K562 (cell line): ENCODE data around the gene TUBB2A. TPM values are rescaled to one million over a fixed set of nuclear protein-coding genes. Genes with fewer than 3 reads are reported as not detected.
A peak's percentile ranks its signal among the peaks of the same experiment; 100 is the strongest.

Experiments used
- BCOR ChIP-seq: fragments of 450-650 bp; IDR thresholded peaks from 2 replicates; pipeline ENCODE4 v1.6.1; 2016
- C11orf30 ChIP-seq: fragments of 450-650 bp; IDR thresholded peaks from 2 replicates; pipeline ENCODE4 v1.6.1; 2016; ENCODE audit warnings: low read depth, mild to moderate bottlenecking
- CC2D1A ChIP-seq: fragments of 450-650 bp; IDR thresholded peaks from 2 replicates; pipeline ENCODE4 v1.6.1; 2017; ENCODE audit warnings: mild to moderate bottlenecking
- CCNT2 ChIP-seq: IDR thresholded peaks from 2 replicates; pipeline ENCODE4 v1.6.1; 2011; ENCODE audit warnings: borderline replicate concordance, low read depth, mild to moderate bottlenecking, moderate library complexity, mixed read lengths, low read length; ENCODE audit not compliant: insufficient read length; ENCODE audit errors: extremely low read depth
- CEBPG ChIP-seq, 3 experiments: fragments of 200-800 bp in 1 of 3; sonication (Bioruptor generic) in 1 of 3; sonication (generic) in 1 of 3; formaldehyde crosslinking in 1 of 3; IDR thresholded peaks in 2 of 3; conservative IDR thresholded peaks in 1 of 3; 2 replicates each; pipeline versions ENCODE4 v1.6.1 to v1.8.0; 2016 to 2022; ENCODE audit warnings: missing compliant biosample characterization in 2 of 3, missing genetic modification characterization in 2 of 3, mild to moderate bottlenecking in 1 of 3, missing genetic modification reagents in 1 of 3
- EHMT2 ChIP-seq: fragments of 450-650 bp; IDR thresholded peaks from 2 replicates; pipeline ENCODE4 v1.6.1; 2018; ENCODE audit warnings: antibody characterized with exemption
- FOXA3 ChIP-seq, 2 experiments: fragments of 450-650 bp in 1 of 2; sonication (generic) in 1 of 2; formaldehyde crosslinking; IDR thresholded peaks in 1 of 2; conservative IDR thresholded peaks in 1 of 2; 2 replicates each; pipeline versions ENCODE4 v1.4.0 to v1.8.0; 2020 to 2022; ENCODE audit warnings: mild to moderate bottlenecking in 2 of 2, missing genetic modification reagents in 1 of 2
- GATAD2A ChIP-seq: fragments of 450-650 bp; IDR thresholded peaks from 2 replicates; pipeline ENCODE4 v1.6.1; 2017
- HDAC6 ChIP-seq: IDR thresholded peaks from 2 replicates; pipeline ENCODE4 v1.6.1; 2012; ENCODE audit warnings: low read depth, mild to moderate bottlenecking, control low read depth, inconsistent platforms, low read length, moderate library complexity
- JUNB ChIP-seq: fragments of 450-650 bp; formaldehyde crosslinking; conservative IDR thresholded peaks from 2 replicates; pipeline ENCODE4 v1.4.0; 2020; ENCODE audit warnings: mild to moderate bottlenecking
- MED1 ChIP-seq: sonication (generic); formaldehyde crosslinking; IDR thresholded peaks from 2 replicates; pipeline ENCODE4 v1.8.1; 2023; ENCODE audit warnings: missing genetic modification reagents, borderline replicate concordance
- MXI1 ChIP-seq: IDR thresholded peaks from 2 replicates; pipeline ENCODE4 v1.6.1; 2011; ENCODE audit warnings: low read depth, mild to moderate bottlenecking, improper control_type of control experiment, low read length
- NFIX ChIP-seq: fragments of 250-450 bp; sonication (Bioruptor Pico); IDR thresholded peaks from 2 replicates; pipeline ENCODE4 v1.4.0; 2020; ENCODE audit warnings: low read depth, mild to moderate bottlenecking, moderate library complexity
- PHF21A ChIP-seq: fragments of 450-650 bp; IDR thresholded peaks from 2 replicates; pipeline ENCODE4 v1.6.1; 2017; ENCODE audit warnings: low read depth, borderline replicate concordance
- PREB ChIP-seq: sonication (generic); formaldehyde crosslinking; IDR thresholded peaks from 2 replicates; pipeline ENCODE4 v1.8.1; 2023; ENCODE audit warnings: mild to moderate bottlenecking, missing genetic modification reagents
- RHOXF2B ChIP-seq: fragments of 250-450 bp; sonication (Bioruptor Pico); conservative IDR thresholded peaks from 2 replicates; pipeline ENCODE4 v1.5.1; 2021
- SMAD4 ChIP-seq: fragments of 250-450 bp; sonication (Bioruptor Pico); conservative IDR thresholded peaks from 2 replicates; pipeline ENCODE4 v1.8.0; 2021; ENCODE audit warnings: inconsistent platforms, mild to moderate bottlenecking, moderate library complexity
- SMARCA4 ChIP-seq: fragments of 450-650 bp; IDR thresholded peaks from 2 replicates; pipeline ENCODE4 v1.6.1; 2016
- SMARCC2 ChIP-seq: fragments of 450-650 bp; IDR thresholded peaks from 2 replicates; pipeline ENCODE4 v1.6.1; 2017; ENCODE audit warnings: antibody characterized with exemption, moderate library complexity, mild to moderate bottlenecking, low read depth
- TAF15 ChIP-seq: fragments of 200-400 bp; formaldehyde crosslinking; IDR thresholded peaks from 2 replicates; pipeline ENCODE4 v1.6.1; 2017; ENCODE audit warnings: mild to moderate bottlenecking, low read depth, low read length, moderate library complexity
- TARDBP ChIP-seq: fragments of 450-650 bp; IDR thresholded peaks from 2 replicates; pipeline ENCODE4 v1.6.1; 2016
- ZFP36 ChIP-seq: fragments of 150-350 bp; IDR thresholded peaks from 2 replicates; pipeline ENCODE4 v1.6.1; 2018; ENCODE audit warnings: low read length, low read depth; ENCODE audit not compliant: partially characterized antibody
- ZNF311 ChIP-seq: fragments of 250-450 bp; sonication (Bioruptor Pico); IDR thresholded peaks from 2 replicates; pipeline ENCODE4 v1.4.0; 2020; ENCODE audit warnings: mild to moderate bottlenecking, moderate library complexity
- ZNF347 ChIP-seq: fragments of 450-650 bp; formaldehyde crosslinking; IDR thresholded peaks from 2 replicates; pipeline ENCODE4 v1.4.0; 2020; ENCODE audit warnings: low read depth, mild to moderate bottlenecking, moderate library complexity
- ZNF444 ChIP-seq: fragments of 250-450 bp; sonication (Bioruptor Pico); IDR thresholded peaks from 2 replicates; pipeline ENCODE4 v1.4.0; 2020; ENCODE audit warnings: mild to moderate bottlenecking, moderate library complexity
- ZNF655 ChIP-seq: fragments of 250-450 bp; sonication (Bioruptor Pico); IDR thresholded peaks from 2 replicates; pipeline ENCODE4 v1.5.0; 2021
- ZNF766 ChIP-seq: fragments of 200-800 bp; sonication (Bioruptor generic); conservative IDR thresholded peaks from 2 replicates; pipeline ENCODE4 v1.6.1; 2016; ENCODE audit warnings: missing genetic modification characterization, missing compliant biosample characterization
- polyA plus RNA-seq, 8 experiments: library from polyadenylated mRNA; depleted of rRNA in 4 of 8; stranded (reverse) in 5 of 8; unstranded in 3 of 8; fragments of >200 nt; fragmentation: Nextera tagmentation in 2 of 8; fragmentation: Illumina TruSeq in 1 of 8; extraction: Ambion mirVana in 2 of 8; extraction: Trizol in 1 of 8; gene quantifications; 2 replicates each; pipeline versions ENCODE4 v1.2.1 to v1.2.3, GENCODE V29; 2011 to 2014; ENCODE audit warnings: inconsistent platforms in 1 of 8, missing spikeins in 1 of 8
- total RNA-seq, 7 experiments: library from RNA; depleted of rRNA in 6 of 7; stranded (reverse); fragments of >200 nt in 6 of 7; fragmentation: Illumina TruSeq in 2 of 7; extraction: Trizol in 2 of 7; gene quantifications; 2 replicates each; pipeline versions ENCODE4 v1.2.1 to v1.2.3, GENCODE V29; 2011 to 2021; ENCODE audit warnings: low replicate concordance in 1 of 7

TUBB2A gene
- total and polyA plus RNA-seq, 9 of the 15 experiments (the other 6 are each of a cell fraction or from before 2014, with no cell fraction given): 3.6 to 92.1 (median 45.6) TPM

GRCh38 chr6:3159805-3160781 lies 2.7 kb upstream of the TUBB2A start (continued):
- 0 out of 2 replicates have a peak, but pooled peaks have one; percentile 39 for TF ChIP-seq BCOR
- no peak for TF ChIP-seq C11orf30
- no peak for TF ChIP-seq FOXA3 (CRISPR knock-in tag; conservative IDR thresholded peaks at IDR 0.05 in 1 of 2, IDR thresholded peaks at IDR 0.05 in 1 of 2)
- TF ChIP-seq SMAD4: peak; percentile 45; the same call in 1 of the 2 replicates
- TF ChIP-seq TARDBP: 0 out of 2 replicates have a peak, but pooled peaks have one; percentile 29
- TF ChIP-seq NFIX (CRISPR knock-in tag): no peak
- no peak for TF ChIP-seq JUNB (CRISPR knock-in tag)
- TF ChIP-seq ZNF766: no peak
- peak; percentile 89 for TF ChIP-seq SMARCA4
- no peak for TF ChIP-seq ZNF311 (CRISPR knock-in tag)
- no peak for TF ChIP-seq ZNF655 (CRISPR knock-in tag)
- TF ChIP-seq SMARCC2: no peak
- no peak for TF ChIP-seq GATAD2A
- TF ChIP-seq CEBPG (CRISPR knock-in tag; IDR thresholded peaks at IDR 0.05): no peak
- no peak for TF ChIP-seq CEBPG (tag; conservative IDR thresholded peaks at IDR 0.05 in 1 of 2, IDR thresholded peaks at IDR 0.05 in 1 of 2)
- TF ChIP-seq CCNT2: peak; percentile 64
- no peak for TF ChIP-seq RHOXF2B
- TF ChIP-seq MXI1: peak; percentile 82
- no peak for TF ChIP-seq ZNF347 (CRISPR knock-in tag)
- TF ChIP-seq PREB (CRISPR knock-in tag): no peak
- TF ChIP-seq ZFP36: peak; percentile 74
- TF ChIP-seq CC2D1A: no peak
- TF ChIP-seq HDAC6: no peak
- TF ChIP-seq ZNF444 (CRISPR knock-in tag): no peak
- peak; percentile 43; the same call in 1 of the 2 replicates for TF ChIP-seq PHF21A
- no peak for TF ChIP-seq MED1 (CRISPR knock-in tag)
- TF ChIP-seq TAF15: no peak
- no peak for TF ChIP-seq EHMT2
